HG02885 (cell line): Measurements from ENCODE around the gene ANO2.

Source experiments
- ATAC-seq: cut with Tn5 transposase; IDR thresholded peaks from one replicate; pipeline ENCODE4 v1.9.1; 2021; ENCODE audit warnings: mild to moderate bottlenecking; ENCODE audit not compliant: unreplicated experiment, poor library complexity

The ANO2 gene

GRCh38 chr12:5611162-5611561 lies 333.9 kb downstream of the ANO2 start:
- no peak for ATAC-seq

GRCh38 chr12:5599378-5599777 lies 345.7 kb downstream of the ANO2 start:
- no peak for ATAC-seq

- no peak for ATAC-seq
Measured at GRCh38 chr12:5593998-5594397, 351.1 kb downstream of the ANO2 start.

- ATAC-seq: no peak
Measured at GRCh38 chr12:5593086-5593485, 352.0 kb downstream of the ANO2 start.

GRCh38 chr12:5592310-5592709 lies 352.7 kb downstream of the ANO2 start:
- ATAC-seq: no peak

GRCh38 chr12:5590316-5590715 lies 354.7 kb downstream of the ANO2 start:
- no peak for ATAC-seq

- ATAC-seq: no peak
Measured at GRCh38 chr12:5589054-5589453, 356.0 kb downstream of the ANO2 start.

GRCh38 chr12:5588591-5588990 lies 356.5 kb downstream of the ANO2 start:
- ATAC-seq: no peak

GRCh38 chr12:5588176-5588575 lies 356.9 kb downstream of the ANO2 start:
- ATAC-seq: no peak

- no peak for ATAC-seq
Measured at GRCh38 chr12:5587711-5588121, 357.3 kb downstream of the ANO2 start.

- ATAC-seq: no peak
Measured at GRCh38 chr12:5586201-5586600, 358.9 kb downstream of the ANO2 start.

GRCh38 chr12:5585178-5585577 lies 359.9 kb downstream of the ANO2 start:
- ATAC-seq: no peak

- no peak for ATAC-seq
Measured at GRCh38 chr12:5584412-5585175, 360.5 kb downstream of the ANO2 start.

GRCh38 chr12:5582541-5582940 lies 362.5 kb downstream of the ANO2 start:
- ATAC-seq: no peak

- no peak for ATAC-seq
Measured at GRCh38 chr12:5582018-5582417, 363.0 kb downstream of the ANO2 start.

GRCh38 chr12:5581616-5582015 lies 363.4 kb downstream of the ANO2 start:
- ATAC-seq: no peak

GRCh38 chr12:5581019-5581418 lies 364.0 kb downstream of the ANO2 start:
- ATAC-seq: no peak

GRCh38 chr12:5578775-5579174 lies 366.3 kb downstream of the ANO2 start:
- ATAC-seq: no peak

- ATAC-seq: no peak
Measured at GRCh38 chr12:5577741-5578140, 367.3 kb downstream of the ANO2 start.

- ATAC-seq: no peak
Measured at GRCh38 chr12:5577211-5577612, 367.8 kb downstream of the ANO2 start.

- no peak for ATAC-seq
Measured at GRCh38 chr12:5575987-5576386, 369.1 kb downstream of the ANO2 start.

GRCh38 chr12:5575232-5575631 lies 369.8 kb downstream of the ANO2 start:
- ATAC-seq: no peak
